SK-N-SH (cell line): ENCODE results near the gene PCDHB13. TPM values are rescaled to one million over a fixed set of nuclear protein-coding genes. Genes with fewer than 3 reads are reported as not detected.

ENCODE experiments used
- CTCF ChIA-PET: fragments of 300-600, 350-600 bp; formaldehyde crosslinking; extraction: SDS; loops from one replicate; lab custom pipeline; 2021; lab: Yijun Ruan, JAX
- POLR2A ChIA-PET: fragments of 350-600 bp; sonication (Branson Sonifier 250); formaldehyde crosslinking; extraction: SDS; loops from one replicate; lab custom pipeline; 2020; ENCODE audit warnings: antibody characterized with exemption, inconsistent platforms; lab: Yijun Ruan, JAX
- DNase-seq: peaks from one replicate; pipeline ENCODE4 v3.0.0; 2012
- H2AFZ ChIP-seq: fragments of 200-600 bp; sonication (generic); 2 replicates; pipeline ENCODE4 v1.8.1; 2016; ENCODE audit warnings: antibody characterized with exemption, mild to moderate bottlenecking, low read depth
- H3F3A ChIP-seq: fragments of 200-600 bp; sonication (generic); replicated peaks from 2 replicates; pipeline ENCODE3; 2016; ENCODE audit warnings: antibody characterized with exemption, mild to moderate bottlenecking; ENCODE audit not compliant: insufficient read depth
- H3K27ac ChIP-seq, 2 experiments: fragments of 200-500 bp in 1 of 2; fragments of 200-600 bp in 1 of 2; sonication (Bioruptor generic) in 1 of 2; sonication (generic), shearing (Covaris generic) in 1 of 2; 2 replicates each; pipeline versions ENCODE4 v1.5.1 to v1.6.1; 2014 to 2016; ENCODE audit warnings: low read depth in 2 of 2, inconsistent platforms in 1 of 2, low read length in 1 of 2, mild to moderate bottlenecking in 1 of 2, mixed read lengths in 1 of 2
- H3K27me3 ChIP-seq: fragments of 200-600 bp; sonication (generic), shearing (Covaris generic); 2 replicates; pipeline ENCODE4 v1.6.1; 2016; ENCODE audit warnings: mixed run types; ENCODE audit not compliant: insufficient read depth
- H3K36me3 ChIP-seq, 2 experiments: fragments of 200-500 bp in 1 of 2; fragments of 200-600 bp in 1 of 2; sonication (Bioruptor generic) in 1 of 2; sonication (generic) in 1 of 2; replicated peaks in 1 of 2; 2 replicates each; pipeline versions ENCODE3 to v1.5.1; 2014 to 2016; ENCODE audit warnings: low read length in 1 of 2, mild to moderate bottlenecking in 1 of 2; ENCODE audit not compliant: insufficient read depth in 2 of 2, control insufficient read depth in 1 of 2
- H3K4me1 ChIP-seq, 2 experiments: fragments of 200-500 bp in 1 of 2; fragments of 200-600 bp in 1 of 2; sonication (Bioruptor generic) in 1 of 2; sonication (generic), shearing (Covaris generic) in 1 of 2; 2 replicates each; pipeline versions ENCODE4 v1.5.1 to v1.6.1; 2014 to 2016; ENCODE audit warnings: low read depth in 1 of 2, low read length in 1 of 2, mixed run types in 1 of 2; ENCODE audit not compliant: insufficient read depth in 2 of 2, control insufficient read depth in 1 of 2
- H3K4me2 ChIP-seq: fragments of 200-600 bp; sonication (generic), shearing (Covaris generic); 2 replicates; pipeline ENCODE4 v1.6.1; 2017; ENCODE audit warnings: mixed run types
- H3K4me3 ChIP-seq, 2 experiments: fragments of 200-500 bp in 1 of 2; fragments of 200-600 bp in 1 of 2; sonication (Bioruptor generic) in 1 of 2; sonication (generic), shearing (Covaris generic) in 1 of 2; 2 replicates each; pipeline versions ENCODE4 v1.5.1 to v1.8.1; 2014 to 2016; ENCODE audit warnings: low read depth in 2 of 2, inconsistent platforms in 1 of 2, low read length in 1 of 2, mild to moderate bottlenecking in 1 of 2, mixed read lengths in 1 of 2, moderate library complexity in 1 of 2
- H3K79me2 ChIP-seq: fragments of 200-600 bp; sonication (generic); 2 replicates; pipeline ENCODE4 v1.8.1; 2017; ENCODE audit warnings: mild to moderate bottlenecking; ENCODE audit not compliant: insufficient read depth
- H3K9ac ChIP-seq: fragments of 200-600 bp; sonication (generic); 2 replicates; pipeline ENCODE4 v1.6.1; 2017; ENCODE audit warnings: mixed run types
- H3K9me2 ChIP-seq: fragments of 200-600 bp; sonication (generic); 2 replicates; pipeline ENCODE4 v1.6.1; 2017; ENCODE audit warnings: mixed run types
- H3K9me3 ChIP-seq: fragments of 200-600 bp; sonication (generic); 2 replicates; pipeline ENCODE4 v1.6.1; 2017; ENCODE audit warnings: mixed run types, mild to moderate bottlenecking, moderate library complexity
- H4K20me1 ChIP-seq: fragments of 200-600 bp; sonication (generic); 2 replicates; pipeline ENCODE4 v1.6.1; 2017; ENCODE audit warnings: mild to moderate bottlenecking, mixed run types; ENCODE audit not compliant: insufficient read depth
- CHD2 ChIP-seq: fragments of 150-350 bp; IDR thresholded peaks from 2 replicates; pipeline ENCODE4 v1.6.1; 2018; ENCODE audit warnings: low read length; ENCODE audit not compliant: partially characterized antibody
- EZH2phosphoT487 ChIP-seq: fragments of 200-600 bp; sonication (generic); IDR thresholded peaks from 2 replicates; pipeline ENCODE4 v1.6.1; 2017; ENCODE audit warnings: low read depth, mixed run types, mild to moderate bottlenecking, antibody characterized with exemption, moderate library complexity, borderline replicate concordance
- FOXJ3 ChIP-seq: sonication (generic); formaldehyde crosslinking; IDR thresholded peaks from 2 replicates; pipeline ENCODE4 v1.5.1; 2020; ENCODE audit warnings: mild to moderate bottlenecking, missing genetic modification reagents
- MEF2A ChIP-seq: IDR thresholded peaks from 2 replicates; pipeline ENCODE4 v1.4.0; 2012; ENCODE audit warnings: low read depth, borderline replicate concordance
- MXI1 ChIP-seq: IDR thresholded peaks from 2 replicates; pipeline ENCODE4 v1.6.1; 2012; ENCODE audit warnings: mild to moderate bottlenecking, low read depth, low read length, improper control_type of control experiment
- POLR2AphosphoS5 ChIP-seq: IDR thresholded peaks from 2 replicates; pipeline ENCODE4 v1.6.1; 2012; ENCODE audit warnings: low read depth, low read length
- RCOR1 ChIP-seq: fragments of 150-350 bp; IDR thresholded peaks from 2 replicates; pipeline ENCODE4 v1.6.1; 2017; ENCODE audit warnings: antibody characterized with exemption, low read length
- RFX5 ChIP-seq: IDR thresholded peaks from 2 replicates; pipeline ENCODE4 v1.6.1; 2012; ENCODE audit warnings: mild to moderate bottlenecking, improper control_type of control experiment, low read length
- SIN3A ChIP-seq: IDR thresholded peaks from 2 replicates; pipeline ENCODE4 v1.6.1; 2012; ENCODE audit warnings: low read depth, mild to moderate bottlenecking, low read length, moderate library complexity, borderline replicate concordance
- TCF12 ChIP-seq: IDR thresholded peaks from 2 replicates; pipeline ENCODE4 v1.4.0; 2012
- WGBS: methylation state at CpG from one replicate; pipeline ENCODE4 v1.1.6; 2017; ENCODE audit warnings: low lambda C conversion rate; 5-methylcytosine and 5-hydroxymethylcytosine counted together
- polyA plus RNA-seq, 3 experiments: library from polyadenylated mRNA; depleted of rRNA; stranded (reverse); fragments of >200 nt; gene quantifications; 2 replicates each; pipeline ENCODE4 v1.2.3, GENCODE V29; 2012
- TF ChIP-seq, protein P1 (sequence below): IDR thresholded peaks from 2 replicates; pipeline ENCODE4 v1.4.0; 2012; ENCODE audit warnings: low read depth, borderline replicate concordance
- TF ChIP-seq, protein P2 (sequence below): IDR thresholded peaks from 2 replicates; pipeline ENCODE4 v1.4.0; 2012; ENCODE audit warnings: low read depth, borderline replicate concordance
- TF ChIP-seq, protein P3 (sequence below): IDR thresholded peaks from 2 replicates; pipeline ENCODE4; 2012

The PCDHB13 gene
- polyA plus RNA-seq, 1 of the 3 experiments (the other 2 are of a cell fraction) = 0.85 TPM

DNA sequence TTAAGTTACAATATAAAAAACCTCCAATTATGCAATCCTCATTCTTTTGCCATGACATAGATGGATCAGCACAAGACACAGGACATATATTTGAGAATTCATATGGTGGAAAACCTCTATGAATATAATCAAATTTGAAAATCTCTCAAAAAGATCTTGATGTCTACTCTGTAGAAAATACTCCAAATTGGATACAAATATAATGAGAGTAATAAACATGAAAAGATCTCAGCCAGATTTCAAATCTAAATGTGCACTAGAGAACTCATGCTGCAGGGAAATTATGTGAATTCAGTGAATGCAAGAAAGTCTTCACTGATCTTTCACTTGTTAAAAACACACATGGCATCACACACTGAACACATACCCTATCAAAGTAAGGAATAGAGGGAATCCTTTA lies 45.2 kb downstream of the PCDHB13 start:
- ChIA-PET CTCF (no interaction called here), POLR2A (no interaction called here)
- H3K36me3 ChIP-seq = peaks cover 0 to 13% of the 10 kb centered on the region in 2 experiments
- no peak for TF ChIP-seq EZH2phosphoT487
- TF ChIP-seq, protein P1, sequence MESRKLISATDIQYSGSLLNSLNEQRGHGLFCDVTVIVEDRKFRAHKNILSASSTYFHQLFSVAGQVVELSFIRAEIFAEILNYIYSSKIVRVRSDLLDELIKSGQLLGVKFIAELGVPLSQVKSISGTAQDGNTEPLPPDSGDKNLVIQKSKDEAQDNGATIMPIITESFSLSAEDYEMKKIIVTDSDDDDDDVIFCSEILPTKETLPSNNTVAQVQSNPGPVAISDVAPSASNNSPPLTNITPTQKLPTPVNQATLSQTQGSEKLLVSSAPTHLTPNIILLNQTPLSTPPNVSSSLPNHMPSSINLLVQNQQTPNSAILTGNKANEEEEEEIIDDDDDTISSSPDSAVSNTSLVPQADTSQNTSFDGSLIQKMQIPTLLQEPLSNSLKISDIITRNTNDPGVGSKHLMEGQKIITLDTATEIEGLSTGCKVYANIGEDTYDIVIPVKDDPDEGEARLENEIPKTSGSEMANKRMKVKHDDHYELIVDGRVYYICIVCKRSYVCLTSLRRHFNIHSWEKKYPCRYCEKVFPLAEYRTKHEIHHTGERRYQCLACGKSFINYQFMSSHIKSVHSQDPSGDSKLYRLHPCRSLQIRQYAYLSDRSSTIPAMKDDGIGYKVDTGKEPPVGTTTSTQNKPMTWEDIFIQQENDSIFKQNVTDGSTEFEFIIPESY = no peak
- H3K4me3 ChIP-seq = no peak overlapping the region
- H3K4me1 ChIP-seq = no peaks in the 10 kb centered on the region
- no peaks in the 10 kb centered on the region for H3K27me3 ChIP-seq
- DNase-seq = no peak
- no peak overlapping the region for H3K27ac ChIP-seq
- no peak overlapping the region for H2AFZ ChIP-seq
- H3K9me3 ChIP-seq = peaks cover 47% of the 10 kb centered on the region
- H3K79me2 ChIP-seq = no peaks in the 10 kb centered on the region
- H3F3A ChIP-seq = no peaks in the 10 kb centered on the region
- no peaks in the 10 kb centered on the region for H3K9me2 ChIP-seq
- no peak overlapping the region for H3K9ac ChIP-seq
- H3K4me2 ChIP-seq = no peak overlapping the region
- H4K20me1 ChIP-seq = no peaks in the 10 kb centered on the region

DNA sequence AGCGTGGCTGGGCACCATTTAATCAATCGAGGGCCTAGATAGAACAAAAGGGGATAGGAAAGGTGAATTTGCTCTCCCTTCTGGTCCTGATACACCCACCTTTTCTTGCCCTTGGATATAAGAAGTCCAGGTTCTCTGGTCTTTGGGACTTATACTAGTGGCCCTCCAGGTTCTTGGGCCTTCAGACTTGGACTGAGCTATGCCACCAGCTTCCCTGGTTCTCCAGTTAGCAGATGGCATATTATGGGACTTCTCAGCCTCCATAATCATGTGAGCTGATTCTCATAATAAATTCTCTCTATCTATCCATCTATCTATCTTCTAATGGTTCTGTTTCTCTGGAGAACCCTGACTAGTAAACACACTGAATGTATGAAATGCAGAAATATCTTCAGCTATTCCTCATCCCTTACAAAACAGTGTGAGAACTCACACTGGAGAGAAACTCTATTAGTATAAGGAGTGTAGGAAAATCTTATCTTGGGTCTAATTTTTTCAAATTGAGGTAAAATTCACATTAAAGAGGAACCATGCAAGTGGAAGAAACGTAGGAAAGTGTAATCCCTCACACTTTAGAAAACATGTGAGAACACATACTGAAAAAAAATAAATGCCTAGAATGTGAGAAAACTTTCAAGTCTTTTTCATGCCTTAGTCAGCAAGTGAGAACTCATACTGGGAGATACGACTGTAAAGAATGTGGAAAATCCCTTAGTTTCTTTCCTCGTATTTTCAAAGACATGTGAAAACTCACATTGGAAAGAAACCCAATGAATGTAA lies 46.9 kb downstream of the PCDHB13 start:
- Histone ChIP-seq H3K36me3 (peaks cover 0 to 13% of the 10 kb centered on the region in 2 experiments), H3F3A (no peaks in the 10 kb centered on the region), H2AFZ (no peak overlapping the region), H3K27ac (no peak overlapping the region), H4K20me1 (no peaks in the 10 kb centered on the region), H3K9ac (no peak overlapping the region), H3K4me3 (no peak overlapping the region; a peak in 1 of 4 replicates), H3K9me2 (no peaks in the 10 kb centered on the region), H3K9me3 (peaks cover 57% of the 10 kb centered on the region), H3K4me1 (no peaks in the 10 kb centered on the region), H3K79me2 (no peaks in the 10 kb centered on the region), H3K4me2 (no peak overlapping the region), H3K27me3 (no peaks in the 10 kb centered on the region)
- ChIA-PET CTCF (no interaction called here), POLR2A (no interaction called here)
- WGBS = 27% methylated on average over 5 of the region's 5 CpGs
- TF ChIP-seq, protein P2, sequence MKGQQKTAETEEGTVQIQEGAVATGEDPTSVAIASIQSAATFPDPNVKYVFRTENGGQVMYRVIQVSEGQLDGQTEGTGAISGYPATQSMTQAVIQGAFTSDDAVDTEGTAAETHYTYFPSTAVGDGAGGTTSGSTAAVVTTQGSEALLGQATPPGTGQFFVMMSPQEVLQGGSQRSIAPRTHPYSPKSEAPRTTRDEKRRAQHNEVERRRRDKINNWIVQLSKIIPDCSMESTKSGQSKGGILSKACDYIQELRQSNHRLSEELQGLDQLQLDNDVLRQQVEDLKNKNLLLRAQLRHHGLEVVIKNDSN = 0 out of 2 replicates have a peak, but pooled peaks have one; percentile 13
- TF ChIP-seq SIN3A = no peak
- no peak for DNase-seq

DNA sequence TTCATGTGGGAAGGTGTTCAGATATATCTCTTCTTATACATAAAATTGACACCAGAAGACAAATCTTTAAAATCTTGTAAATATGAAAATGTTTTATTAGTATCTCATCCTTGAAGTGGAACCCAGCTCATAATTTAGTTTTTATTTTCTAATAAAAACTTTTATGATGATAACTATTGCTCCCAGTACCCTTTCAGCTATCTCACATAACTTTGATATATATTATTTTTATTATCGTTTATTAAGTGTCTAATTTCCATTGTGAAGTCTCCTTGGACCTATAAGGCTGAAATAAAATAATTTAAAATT lies 47.5 kb downstream of the PCDHB13 start:
- ChIA-PET CTCF (no interaction called here), POLR2A (no interaction called here)
- H3K9me2 ChIP-seq = no peaks in the 10 kb centered on the region
- TF ChIP-seq MXI1 = no peak
- TF ChIP-seq CHD2 = no peak
- TF ChIP-seq FOXJ3 (CRISPR knock-in tag) = no peak
- TF ChIP-seq, protein P3, sequence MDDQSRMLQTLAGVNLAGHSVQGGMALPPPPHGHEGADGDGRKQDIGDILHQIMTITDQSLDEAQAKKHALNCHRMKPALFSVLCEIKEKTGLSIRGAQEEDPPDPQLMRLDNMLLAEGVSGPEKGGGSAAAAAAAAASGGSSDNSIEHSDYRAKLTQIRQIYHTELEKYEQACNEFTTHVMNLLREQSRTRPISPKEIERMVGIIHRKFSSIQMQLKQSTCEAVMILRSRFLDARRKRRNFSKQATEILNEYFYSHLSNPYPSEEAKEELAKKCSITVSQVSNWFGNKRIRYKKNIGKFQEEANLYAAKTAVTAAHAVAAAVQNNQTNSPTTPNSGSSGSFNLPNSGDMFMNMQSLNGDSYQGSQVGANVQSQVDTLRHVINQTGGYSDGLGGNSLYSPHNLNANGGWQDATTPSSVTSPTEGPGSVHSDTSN = no peak
- TF ChIP-seq SIN3A = no peak
- TF ChIP-seq, protein P1 = no peak
- no peak for TF ChIP-seq TCF12
- no peak for TF ChIP-seq POLR2AphosphoS5
- no peak for TF ChIP-seq MEF2A
- TF ChIP-seq RFX5 = no peak
- no peak for TF ChIP-seq RCOR1

More for the DNA sequence above, 47.5 kb downstream of the PCDHB13 start:
- H2AFZ ChIP-seq = no peak overlapping the region
- no peaks in the 10 kb centered on the region for H3K27me3 ChIP-seq
- H3K27ac ChIP-seq = no peak overlapping the region
- no peaks in the 10 kb centered on the region for H3F3A ChIP-seq
- no peaks in the 10 kb centered on the region for H3K79me2 ChIP-seq
- no peak for DNase-seq
- no peaks in the 10 kb centered on the region for H4K20me1 ChIP-seq
- no peak overlapping the region for H3K4me3 ChIP-seq
- peaks cover 0 to 13% of the 10 kb centered on the region in 2 experiments for H3K36me3 ChIP-seq
- 18% methylated on average over 1 of the region's 1 CpG for WGBS
- H3K9ac ChIP-seq = no peak overlapping the region
- H3K4me2 ChIP-seq = no peak overlapping the region
- H3K4me1 ChIP-seq = no peaks in the 10 kb centered on the region
- peaks cover 57% of the 10 kb centered on the region for H3K9me3 ChIP-seq
